ENCODE data around the gene DYNC1H1. TPM values are rescaled to one million over a fixed set of nuclear protein-coding genes. Genes with fewer than 3 reads are reported as not detected.
A peak's percentile ranks its signal among the peaks of the same experiment; 100 is the strongest.

DYNC1H1 gene
- total and polyA plus RNA-seq, 12 donors = 202 to 509 (median 348) TPM

- H3K9me3 ChIP-seq (replicated peaks in 1 of 3) = no peaks in the 10 kb centered on the region
- peak; percentile 88 to 96 (median 95) for DNase-seq
- H3K27me3 ChIP-seq = no peaks in the 10 kb centered on the region
- peak overlapping the region in 2 of 5 donors; percentile 13 to 60 for H3K27ac ChIP-seq
- peaks cover 0 to 88% of the 10 kb centered on the region in 2 donors for H3K36me3 ChIP-seq (replicated peaks in 1 of 2)
- WGBS, 4 donors = 40 to 52% (median 45%) methylated on average over 14 to 23 of the region's 23 CpGs
- TF ChIP-seq, protein P1, sequence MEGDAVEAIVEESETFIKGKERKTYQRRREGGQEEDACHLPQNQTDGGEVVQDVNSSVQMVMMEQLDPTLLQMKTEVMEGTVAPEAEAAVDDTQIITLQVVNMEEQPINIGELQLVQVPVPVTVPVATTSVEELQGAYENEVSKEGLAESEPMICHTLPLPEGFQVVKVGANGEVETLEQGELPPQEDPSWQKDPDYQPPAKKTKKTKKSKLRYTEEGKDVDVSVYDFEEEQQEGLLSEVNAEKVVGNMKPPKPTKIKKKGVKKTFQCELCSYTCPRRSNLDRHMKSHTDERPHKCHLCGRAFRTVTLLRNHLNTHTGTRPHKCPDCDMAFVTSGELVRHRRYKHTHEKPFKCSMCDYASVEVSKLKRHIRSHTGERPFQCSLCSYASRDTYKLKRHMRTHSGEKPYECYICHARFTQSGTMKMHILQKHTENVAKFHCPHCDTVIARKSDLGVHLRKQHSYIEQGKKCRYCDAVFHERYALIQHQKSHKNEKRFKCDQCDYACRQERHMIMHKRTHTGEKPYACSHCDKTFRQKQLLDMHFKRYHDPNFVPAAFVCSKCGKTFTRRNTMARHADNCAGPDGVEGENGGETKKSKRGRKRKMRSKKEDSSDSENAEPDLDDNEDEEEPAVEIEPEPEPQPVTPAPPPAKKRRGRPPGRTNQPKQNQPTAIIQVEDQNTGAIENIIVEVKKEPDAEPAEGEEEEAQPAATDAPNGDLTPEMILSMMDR (IDR thresholded peaks at IDR 0.05) = peak; percentile 28 to 78 (median 60)
- TF ChIP-seq POLR2A (IDR thresholded peaks at IDR 0.05) = no peak
- intact Hi-C loops (cut with DNase I) = loop anchor here (5.0 kb wide), 2 partner anchors 46 to 51 kb away; no protein-coding TSS in a partner anchor
- H3K4me3 ChIP-seq = no peak overlapping the region
- H3K4me1 ChIP-seq (replicated peaks in 1 of 2) = peaks cover 0 to 8% of the 10 kb centered on the region in 2 donors
These were observed 82.2 kb downstream of the DYNC1H1 start for GRCh38 chr14:102046337-102047278.

- WGBS, 4 donors = 81 to 88% (median 85%) methylated on average over 23 to 33 of the region's 33 CpGs
- no peaks in the 10 kb centered on the region for H3K9me3 ChIP-seq (replicated peaks in 1 of 3)
- intact Hi-C loops (cut with DNase I) = loop anchor here (5.0 kb wide), 2 partner anchors 44 to 49 kb away; no protein-coding TSS in a partner anchor
- peaks cover 0 to 8% of the 10 kb centered on the region in 2 donors for H3K4me1 ChIP-seq (replicated peaks in 1 of 2)
- no peak for DNase-seq
- peaks cover 0 to 87% of the 10 kb centered on the region in 2 donors for H3K36me3 ChIP-seq (replicated peaks in 1 of 2)
- TF ChIP-seq, protein P1 (IDR thresholded peaks at IDR 0.05) = no peak
- TF ChIP-seq POLR2A (IDR thresholded peaks at IDR 0.05) = no peak
- H3K27me3 ChIP-seq = no peaks in the 10 kb centered on the region
- H3K4me3 ChIP-seq = no peak overlapping the region
- no peak overlapping the region for H3K27ac ChIP-seq
These were observed 83.6 kb downstream of the DYNC1H1 start for GRCh38 chr14:102047808-102048540.

- H3K4me3 ChIP-seq = no peak overlapping the region
- peak in 1 of 7 donors; percentile 67 for DNase-seq
- peaks cover 0 to 8% of the 10 kb centered on the region in 2 donors for H3K4me1 ChIP-seq (replicated peaks in 1 of 2)
- no peak for TF ChIP-seq POLR2A (IDR thresholded peaks at IDR 0.05)
- TF ChIP-seq, protein P1 (IDR thresholded peaks at IDR 0.05) = no peak
- intact Hi-C loops (cut with DNase I) = loop anchor here (5.0 kb wide), 2 partner anchors 43 to 48 kb away; no protein-coding TSS in a partner anchor
- no peaks in the 10 kb centered on the region for H3K9me3 ChIP-seq (replicated peaks in 1 of 3)
- H3K27me3 ChIP-seq = no peaks in the 10 kb centered on the region
- WGBS, 4 donors = 82 to 89% (median 87%) methylated on average over 6 to 25 of the region's 25 CpGs
- peaks cover 0 to 73% of the 10 kb centered on the region in 2 donors for H3K36me3 ChIP-seq (replicated peaks in 1 of 2)
- no peak overlapping the region for H3K27ac ChIP-seq
These were observed 85.1 kb downstream of the DYNC1H1 start for GRCh38 chr14:102049258-102050025.

Data from adrenal gland (tissue), 12 donors.